ENCODE results near the gene SEC14L2.

GRCh38 chr22:30362651-30363281 lies 34.1 kb upstream of the SEC14L2 start:
- TF ChIP-seq REST (IDR thresholded peaks at IDR 0.05; ENCODE audit: low read depth) (no peak), POLR2A (IDR thresholded peaks at IDR 0.05; ENCODE audit: borderline replicate concordance, extremely low read depth, insufficient read depth, insufficient read length) (no peak), SP1 (IDR thresholded peaks at IDR 0.05; ENCODE audit: low read depth) (no peak), POLR2AphosphoS5 (IDR thresholded peaks at IDR 0.05; ENCODE audit: low read depth, low read length) (no peak), CTCF (IDR thresholded peaks at IDR 0.05 in 2 of 3, conservative IDR thresholded peaks at IDR 0.05 in 1 of 3; ENCODE audit: borderline replicate concordance in 1 of 3, insufficient read depth in 1 of 3, low read depth in 2 of 3, low read length in 2 of 3) (no peak), SIN3A (IDR thresholded peaks at IDR 0.05; ENCODE audit: low read depth) (no peak), EZH2 (IDR thresholded peaks at IDR 0.05) (no peak), ZNF274 (IDR thresholded peaks at IDR 0.05; ENCODE audit: low read depth, low read length) (no peak), CEBPB (IDR thresholded peaks at IDR 0.05; ENCODE audit: low read depth) (no peak), ZBTB33 (IDR thresholded peaks at IDR 0.05; ENCODE audit: extremely low read depth, insufficient replicate concordance, low read length) (no peak), EZH2phosphoT487 (IDR thresholded peaks at IDR 0.05; ENCODE audit: borderline replicate concordance) (no peak)

Data from HCT116 (cell line).